Progenitor cell of endocrine pancreas (in vitro differentiated cells): ENCODE results near the gene C11orf58. TPM values are rescaled to one million over a fixed set of nuclear protein-coding genes. Genes with fewer than 3 reads are reported as not detected.

Source experiments
- DNase-seq: peaks from one replicate; pipeline ENCODE4 v3.0.0; 2021; ENCODE audit warnings: low spot score; ENCODE audit not compliant: unreplicated experiment
- H3K27ac Mint-ChIP-seq: 2 replicates; pipeline ENCODE4 v1.8.0; 2021; ENCODE audit warnings: mild to moderate bottlenecking, moderate library complexity, mixed read lengths
- H3K27me3 Mint-ChIP-seq: 2 replicates; pipeline ENCODE4 v1.8.0; 2021; ENCODE audit warnings: mixed read lengths
- H3K36me3 Mint-ChIP-seq: 2 replicates; pipeline ENCODE4 v1.8.0; 2022; ENCODE audit warnings: mixed read lengths; ENCODE audit not compliant: insufficient read depth
- H3K4me1 Mint-ChIP-seq: 2 replicates; pipeline ENCODE4 v1.8.0; 2021; ENCODE audit warnings: low read depth, mixed read lengths
- H3K4me3 Mint-ChIP-seq: 2 replicates; pipeline ENCODE4 v1.8.0; 2021; ENCODE audit warnings: low read depth, mild to moderate bottlenecking, moderate library complexity, mixed read lengths
- H3K9me3 Mint-ChIP-seq: 2 replicates; pipeline ENCODE4 v1.8.0; 2021; ENCODE audit warnings: low read depth, mixed read lengths
- CTCF ChIP-seq: fragments of 200-600 bp; sonication (generic); IDR thresholded peaks from one replicate; pipeline ENCODE4 v1.5.0; 2021; ENCODE audit warnings: antibody characterized with exemption, mild to moderate bottlenecking; ENCODE audit not compliant: unreplicated experiment
- total RNA-seq: library from RNA; stranded (reverse); gene quantifications from 2 replicates; pipeline ENCODE4 v1.2.1, GENCODE V29; 2021

Gene C11orf58
- total RNA-seq, 1 donor from 2014 or later = 162 TPM

GRCh38 chr11:16793009-16793408, 54.6 kb downstream of the C11orf58 start:
- DNase-seq = no peak
- no peak for TF ChIP-seq CTCF
- no peak overlapping the region for H3K27ac Mint-ChIP-seq

DNA sequence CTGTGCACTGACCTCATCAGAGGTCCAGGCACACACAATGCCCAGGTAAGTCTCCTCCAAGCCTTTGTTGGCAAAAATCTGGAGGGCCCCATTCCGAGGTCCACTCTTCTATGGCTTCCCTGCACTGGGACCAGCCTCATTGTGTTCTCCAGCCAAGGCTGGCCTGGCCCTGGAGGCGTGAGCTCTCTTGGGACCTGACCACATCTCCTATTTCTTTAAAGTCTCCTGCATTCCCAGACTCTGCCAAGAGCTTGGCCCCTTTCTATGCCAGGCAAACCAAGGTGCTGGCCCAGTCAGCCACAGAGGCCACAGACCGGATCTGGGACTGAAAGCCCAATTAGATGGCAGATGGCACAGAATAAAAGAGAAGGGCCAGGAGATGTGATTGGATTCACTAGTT, 55.1 kb downstream of the C11orf58 start:
- Mint-ChIP-seq H3K27me3 (no peaks in the 10 kb centered on the region), H3K27ac (no peak overlapping the region)
- DNase-seq = no peak

More at GRCh38 chr11:16793009-16793408, 54.6 kb downstream of the C11orf58 start:
- Mint-ChIP-seq H3K27me3 (no peaks in the 10 kb centered on the region), H3K4me3 (no peak overlapping the region), H3K36me3 (peaks cover 24% of the 10 kb centered on the region), H3K4me1 (peaks cover 3% of the 10 kb centered on the region), H3K9me3 (no peaks in the 10 kb centered on the region)

GRCh38 chr11:16794047-16794818, 55.8 kb downstream of the C11orf58 start:
- Mint-ChIP-seq H3K9me3 (no peaks in the 10 kb centered on the region), H3K4me3 (no peak overlapping the region), H3K36me3 (peaks cover 24% of the 10 kb centered on the region), H3K27ac (peak overlapping the region; percentile 11), H3K4me1 (peaks cover 9% of the 10 kb centered on the region), H3K27me3 (no peaks in the 10 kb centered on the region)
- TF ChIP-seq CTCF = no peak
- DNase-seq = no peak

More for the DNA sequence above, 55.1 kb downstream of the C11orf58 start:
- TF ChIP-seq CTCF = no peak
- Mint-ChIP-seq H3K4me3 (no peak overlapping the region), H3K36me3 (peaks cover 26% of the 10 kb centered on the region), H3K4me1 (peaks cover 5% of the 10 kb centered on the region), H3K9me3 (no peaks in the 10 kb centered on the region)

- Mint-ChIP-seq H3K27ac (no peak overlapping the region), H3K36me3 (peaks cover 23% of the 10 kb centered on the region), H3K9me3 (no peaks in the 10 kb centered on the region), H3K27me3 (no peaks in the 10 kb centered on the region), H3K4me1 (peaks cover 16% of the 10 kb centered on the region), H3K4me3 (no peak overlapping the region)
- TF ChIP-seq CTCF = no peak
- DNase-seq = no peak
Measured at GRCh38 chr11:16795146-16795545, 56.7 kb downstream of the C11orf58 start.

- no peak for TF ChIP-seq CTCF
- no peak for DNase-seq
- H3K4me3 Mint-ChIP-seq = no peak overlapping the region
- no peak overlapping the region for H3K27ac Mint-ChIP-seq
- H3K4me1 Mint-ChIP-seq = peaks cover 17% of the 10 kb centered on the region
- H3K27me3 Mint-ChIP-seq = no peaks in the 10 kb centered on the region
- peaks cover 24% of the 10 kb centered on the region for H3K36me3 Mint-ChIP-seq
- no peaks in the 10 kb centered on the region for H3K9me3 Mint-ChIP-seq
Measured at GRCh38 chr11:16796311-16796710, 57.9 kb downstream of the C11orf58 start.
